Measurements from ENCODE around the gene TMEM87B. TPM values are rescaled to one million over a fixed set of nuclear protein-coding genes. Genes with fewer than 3 reads are reported as not detected.

The TMEM87B gene
- total and polyA plus RNA-seq, 10 donors = 10.4 to 39.9 (median 32.9) TPM

- intact Hi-C loops (cut with DNase I; ENCODE audit: low total_unique reads) = no loop called here
- Histone ChIP-seq H3K27ac (peak overlapping the region in 3 of 8 donors; percentile 45 to 58 (median 55)), H3K4me3 (no peak overlapping the region), H3K9me3 (no peaks in the 10 kb centered on the region), H3K4me1 (peaks cover 0 to 20% (median 15%) of the 10 kb centered on the region in 6 donors), H3K27me3 (replicated peaks in 1 of 7) (no peaks in the 10 kb centered on the region), H3K36me3 (no peaks in the 10 kb centered on the region)
- TF ChIP-seq POLR2A (IDR thresholded peaks at IDR 0.05) (no peak), POLR2AphosphoS5 (IDR thresholded peaks at IDR 0.05) (no peak), CTCF (IDR thresholded peaks at IDR 0.05 in 8 of 11, conservative IDR thresholded peaks at IDR 0.05 in 3 of 11) (no peak)
- DNase-seq = no peak
- 81 to 91% (median 86%) methylated on average over 5 of the region's 5 CpGs for WGBS, 5 donors
Observed at GRCh38 chr2:112151271-112151670, 96.2 kb downstream of the TMEM87B start.

GRCh38 chr2:112151701-112152440, 96.8 kb downstream of the TMEM87B start:
- Histone ChIP-seq H3K27ac (no peak overlapping the region), H3K27me3 (replicated peaks in 1 of 7) (no peaks in the 10 kb centered on the region), H3K9me3 (no peaks in the 10 kb centered on the region), H3K4me1 (peaks cover 0 to 26% (median 21%) of the 10 kb centered on the region in 6 donors), H3K4me3 (no peak overlapping the region), H3K36me3 (no peaks in the 10 kb centered on the region)
- WGBS, 5 donors = 92 to 95% (median 93%) methylated on average over 16 to 18 of the region's 18 CpGs
- DNase-seq = no peak
- TF ChIP-seq POLR2A (IDR thresholded peaks at IDR 0.05) (no peak), CTCF (IDR thresholded peaks at IDR 0.05 in 8 of 11, conservative IDR thresholded peaks at IDR 0.05 in 3 of 11) (no peak), POLR2AphosphoS5 (IDR thresholded peaks at IDR 0.05) (no peak)
- intact Hi-C loops (cut with DNase I; ENCODE audit: low total_unique reads) = no loop called here

GRCh38 chr2:112152476-112153178, 97.6 kb downstream of the TMEM87B start:
- no peaks in the 10 kb centered on the region for H3K27me3 ChIP-seq (replicated peaks in 1 of 7)
- no peaks in the 10 kb centered on the region for H3K9me3 ChIP-seq
- intact Hi-C loops (cut with DNase I; ENCODE audit: low total_unique reads) = no loop called here
- peaks cover 0 to 27% (median 21%) of the 10 kb centered on the region in 6 donors for H3K4me1 ChIP-seq
- no peak overlapping the region for H3K27ac ChIP-seq
- WGBS, 5 donors = 90 to 94% (median 93%) methylated on average over 10 of the region's 10 CpGs
- H3K36me3 ChIP-seq = no peaks in the 10 kb centered on the region
- no peak for TF ChIP-seq CTCF (IDR thresholded peaks at IDR 0.05 in 8 of 11, conservative IDR thresholded peaks at IDR 0.05 in 3 of 11)
- TF ChIP-seq POLR2A (IDR thresholded peaks at IDR 0.05) = no peak
- TF ChIP-seq POLR2AphosphoS5 (IDR thresholded peaks at IDR 0.05) = no peak
- H3K4me3 ChIP-seq = no peak overlapping the region
- no peak for DNase-seq

- Histone ChIP-seq H3K36me3 (no peaks in the 10 kb centered on the region), H3K9me3 (no peaks in the 10 kb centered on the region), H3K27ac (no peak overlapping the region), H3K4me1 (peaks cover 0 to 27% (median 21%) of the 10 kb centered on the region in 6 donors), H3K4me3 (no peak overlapping the region), H3K27me3 (replicated peaks in 1 of 7) (no peaks in the 10 kb centered on the region)
- TF ChIP-seq CTCF (IDR thresholded peaks at IDR 0.05 in 8 of 11, conservative IDR thresholded peaks at IDR 0.05 in 3 of 11) (no peak), POLR2AphosphoS5 (IDR thresholded peaks at IDR 0.05) (no peak), POLR2A (IDR thresholded peaks at IDR 0.05) (no peak)
- WGBS, 5 donors = 87 to 94% (median 91%) methylated on average over 12 of the region's 12 CpGs
- intact Hi-C loops (cut with DNase I; ENCODE audit: low total_unique reads) = no loop called here
- no peak for DNase-seq
Observed at GRCh38 chr2:112153179-112153490, 98.1 kb downstream of the TMEM87B start.
